Sigmoid colon (tissue), 7 donors: ENCODE data around the gene NR1H2. TPM values are rescaled to one million over a fixed set of nuclear protein-coding genes. Genes with fewer than 3 reads are reported as not detected.
"Not testable (repeated sequence)": the region's sequence is repeated elsewhere in the genome, so short reads cannot be mapped to it uniquely, and the experiment has no call there.

Experiments used
- DNase-seq: peaks from one replicate; pipeline ENCODE4 v3.0.0-alpha.2; 2019
- H3K27ac ChIP-seq, 4 donors: fragments of 200-600 bp; sonication (generic); one replicate each; pipeline ENCODE4 v1.5.1; 2016 to 2019; ENCODE audit warnings: mild to moderate bottlenecking in 1 of 4
- H3K27me3 ChIP-seq, 3 donors: fragments of 200-600 bp; sonication (generic); one replicate each; pipeline ENCODE4 v1.5.1; 2019; ENCODE audit warnings: mild to moderate bottlenecking in 1 of 3
- H3K36me3 ChIP-seq, 4 donors: fragments of 200-600 bp; sonication (generic); one replicate each; pipeline ENCODE4 v1.5.1; 2016 to 2019
- H3K4me1 ChIP-seq, 4 donors: fragments of 200-600 bp; sonication (generic); one replicate each; pipeline ENCODE4 v1.5.1; 2017 to 2019
- H3K4me3 ChIP-seq, 4 donors: fragments of 200-600 bp; sonication (generic); one replicate each; pipeline ENCODE4 v1.5.1; 2017 to 2019; ENCODE audit warnings: mild to moderate bottlenecking in 2 of 4, moderate library complexity in 1 of 4
- H3K9me3 ChIP-seq, 4 donors: fragments of 200-600 bp in 3 of 4; sonication (generic) in 3 of 4; one replicate each; pipeline versions ENCODE4 v1.5.1 to v1.6.1; 2013 to 2019
- EP300 ChIP-seq, 4 donors: sonication (generic); formaldehyde crosslinking; IDR thresholded peaks; one replicate each; pipeline ENCODE4 v1.6.1; 2017; ENCODE audit warnings: antibody characterized with exemption in 4 of 4
- POLR2A ChIP-seq, 2 donors: fragments of 450-650 bp; IDR thresholded peaks; one replicate each; pipeline ENCODE4 v1.6.1; 2016; ENCODE audit warnings: antibody characterized with exemption in 2 of 2, mild to moderate bottlenecking in 2 of 2, moderate library complexity in 2 of 2
- POLR2AphosphoS5 ChIP-seq, 4 donors: sonication (generic); formaldehyde crosslinking; IDR thresholded peaks; one replicate each; pipeline ENCODE4 v1.6.1; 2017; ENCODE audit warnings: antibody characterized with exemption in 4 of 4
- WGBS, 2 donors: extraction: QIAGEN DNeasy Blood & Tissue Kit; methylation state at CpG; one replicate each; pipeline ENCODE4 v1.1.7; 2013; 5-methylcytosine and 5-hydroxymethylcytosine counted together
- intact Hi-C: fragments of 100-400 bp; cut with DNase I; formaldehyde crosslinking; loops from one replicate; pipeline ENCODE4 v1.15.1; 2023
- polyA plus RNA-seq, 3 donors: library from polyadenylated mRNA; stranded (reverse); fragments of 200-250 nt; gene quantifications; one replicate each; pipeline ENCODE4 v1.2.3, GENCODE V29; 2013
- total RNA-seq, 4 donors: library from RNA; depleted of rRNA; stranded (reverse); fragments of >200 nt; gene quantifications; one replicate each; pipeline ENCODE4 v1.1.0, GENCODE V29; 2016
- TF ChIP-seq, protein P1 (sequence below), 4 experiments: fragments of 450-650 bp in 3 of 4; fragments of 200-600 bp in 1 of 4; IDR thresholded peaks; one replicate each; pipeline ENCODE4 v1.5.1; 2016 to 2019; ENCODE audit warnings: antibody characterized with exemption in 4 of 4, mild to moderate bottlenecking in 3 of 4, moderate library complexity in 2 of 4
- donor health status: healthy with polysubstance abuse.
- donor health status: Bipolar disorder and iron deficiency.
- donor health status: healthy.

The NR1H2 gene
- total and polyA plus RNA-seq, 7 donors: 58.9 to 143 (median 92.5) TPM

DNA sequence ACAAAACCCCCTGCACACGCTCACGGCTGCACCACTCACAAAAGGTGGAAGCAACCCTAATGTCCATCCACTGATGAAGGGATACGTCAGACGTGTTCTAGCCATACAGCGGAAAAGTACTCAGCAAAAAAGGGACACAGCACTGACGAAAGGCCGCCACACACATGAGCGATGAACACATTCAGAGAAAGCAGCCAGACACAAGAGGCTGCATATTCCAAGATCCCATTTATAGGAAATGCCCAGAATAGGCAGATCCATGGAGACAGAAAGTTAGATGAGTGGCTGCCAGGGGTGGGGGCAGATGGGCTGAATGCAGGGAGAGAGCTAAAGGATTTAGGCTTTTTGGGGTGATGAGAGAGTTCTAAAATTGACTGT is 11.6 kb downstream of the NR1H2 start:
- TF ChIP-seq POLR2AphosphoS5 (IDR thresholded peaks at IDR 0.05) (no peak), POLR2A (IDR thresholded peaks at IDR 0.05) (no peak), EP300 (IDR thresholded peaks at IDR 0.05) (no peak)
- TF ChIP-seq, protein P1, sequence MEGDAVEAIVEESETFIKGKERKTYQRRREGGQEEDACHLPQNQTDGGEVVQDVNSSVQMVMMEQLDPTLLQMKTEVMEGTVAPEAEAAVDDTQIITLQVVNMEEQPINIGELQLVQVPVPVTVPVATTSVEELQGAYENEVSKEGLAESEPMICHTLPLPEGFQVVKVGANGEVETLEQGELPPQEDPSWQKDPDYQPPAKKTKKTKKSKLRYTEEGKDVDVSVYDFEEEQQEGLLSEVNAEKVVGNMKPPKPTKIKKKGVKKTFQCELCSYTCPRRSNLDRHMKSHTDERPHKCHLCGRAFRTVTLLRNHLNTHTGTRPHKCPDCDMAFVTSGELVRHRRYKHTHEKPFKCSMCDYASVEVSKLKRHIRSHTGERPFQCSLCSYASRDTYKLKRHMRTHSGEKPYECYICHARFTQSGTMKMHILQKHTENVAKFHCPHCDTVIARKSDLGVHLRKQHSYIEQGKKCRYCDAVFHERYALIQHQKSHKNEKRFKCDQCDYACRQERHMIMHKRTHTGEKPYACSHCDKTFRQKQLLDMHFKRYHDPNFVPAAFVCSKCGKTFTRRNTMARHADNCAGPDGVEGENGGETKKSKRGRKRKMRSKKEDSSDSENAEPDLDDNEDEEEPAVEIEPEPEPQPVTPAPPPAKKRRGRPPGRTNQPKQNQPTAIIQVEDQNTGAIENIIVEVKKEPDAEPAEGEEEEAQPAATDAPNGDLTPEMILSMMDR (IDR thresholded peaks at IDR 0.05): no peak
- H3K4me3 ChIP-seq: no peak overlapping the region
- peaks cover 0 to 7% (median 3%) of the 10 kb centered on the region in 4 donors for H3K36me3 ChIP-seq
- peaks cover 0 to 21% (median 16%) of the 10 kb centered on the region in 4 donors for H3K4me1 ChIP-seq
- WGBS, 2 donors: 94 to 95% methylated on average over 8 of the region's 8 CpGs
- H3K27ac ChIP-seq: no peak overlapping the region
- H3K27me3 ChIP-seq: no peaks in the 10 kb centered on the region
- H3K9me3 ChIP-seq: no peaks in the 10 kb centered on the region
- intact Hi-C loops: loop anchor here (10.0 kb wide), 1 partner anchor 1317 kb away; no protein-coding TSS in a partner anchor
- DNase-seq: no peak

DNA sequence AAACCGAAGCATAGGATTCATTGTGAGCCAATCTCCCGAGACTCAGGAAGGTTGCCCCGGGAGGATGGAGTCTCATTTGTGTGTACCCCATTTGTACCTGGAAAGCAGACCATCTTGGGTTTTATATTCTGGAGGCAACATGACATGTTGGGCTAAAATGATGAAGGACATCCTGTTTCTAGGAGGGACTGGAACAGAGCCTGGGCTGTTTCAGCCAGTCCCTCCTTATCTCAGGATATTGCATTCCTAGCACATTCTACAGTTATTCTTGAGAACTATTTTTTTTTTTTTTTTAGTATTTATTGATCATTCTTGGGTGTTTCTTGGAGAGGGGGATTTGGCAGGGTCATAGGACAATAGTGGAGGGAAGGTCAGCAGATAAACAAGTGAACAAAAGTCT is 14.0 kb downstream of the NR1H2 start:
- H3K27ac ChIP-seq, H3K9me3 ChIP-seq, H3K4me1 ChIP-seq, H3K36me3 ChIP-seq, DNase-seq, intact Hi-C loops, H3K4me3 ChIP-seq, H3K27me3 ChIP-seq: not testable (repeated sequence)
- WGBS, 2 donors: 95 to 97% methylated on average over 3 of the region's 3 CpGs

DNA sequence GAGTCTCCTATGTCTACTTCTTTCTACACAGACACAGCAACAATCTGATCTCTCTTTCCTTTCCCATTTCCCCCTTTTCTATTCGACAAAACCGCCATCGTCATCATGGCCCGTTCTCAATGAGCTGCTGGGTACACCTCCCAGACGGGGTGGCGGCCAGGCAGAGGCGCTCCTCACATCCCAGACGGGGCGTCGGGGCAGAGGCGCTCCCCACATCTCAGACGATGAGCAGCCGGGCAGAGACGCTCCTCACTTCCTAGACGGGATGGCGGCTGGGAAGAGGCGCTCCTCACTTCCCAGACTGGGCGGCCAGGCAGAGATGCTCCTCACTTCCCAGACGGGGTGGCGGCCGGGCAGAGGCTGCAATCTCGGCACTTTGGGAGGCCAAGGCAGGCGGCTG is 14.7 kb downstream of the NR1H2 start:
- DNase-seq, H3K27ac ChIP-seq, H3K27me3 ChIP-seq, H3K9me3 ChIP-seq, H3K4me1 ChIP-seq, intact Hi-C loops, H3K36me3 ChIP-seq, H3K4me3 ChIP-seq: not testable (repeated sequence)
- WGBS, 2 donors: 96 to 97% methylated on average over 22 of the region's 23 CpGs

DNA sequence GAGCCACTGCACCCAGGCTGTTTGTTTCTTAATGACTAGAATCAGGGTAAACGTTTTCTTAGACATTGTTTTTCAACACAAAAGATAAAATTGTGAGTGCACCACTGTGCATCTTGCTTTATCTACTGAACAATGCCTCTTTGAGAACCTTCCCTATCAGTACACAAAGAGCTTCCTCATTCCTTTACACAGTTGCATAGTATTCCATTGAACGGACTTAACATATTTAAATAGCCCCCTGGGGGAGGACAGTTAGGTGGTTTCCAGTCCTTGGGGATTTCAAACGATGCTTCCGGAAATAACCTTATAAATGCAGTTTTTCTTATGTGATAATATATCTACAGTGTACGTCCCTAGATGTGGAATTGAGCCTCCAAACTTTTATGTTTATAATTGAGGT is 16.5 kb downstream of the NR1H2 start:
- Histone ChIP-seq H3K4me3 (no peak overlapping the region), H3K27ac (no peak overlapping the region), H3K27me3 (no peaks in the 10 kb centered on the region), H3K4me1 (no peaks in the 10 kb centered on the region), H3K36me3 (no peaks in the 10 kb centered on the region), H3K9me3 (no peaks in the 10 kb centered on the region)
- TF ChIP-seq, protein P1 (IDR thresholded peaks at IDR 0.05): no peak
- no peak for TF ChIP-seq POLR2AphosphoS5 (IDR thresholded peaks at IDR 0.05)
- no peak for TF ChIP-seq POLR2A (IDR thresholded peaks at IDR 0.05)
- no peak for TF ChIP-seq EP300 (IDR thresholded peaks at IDR 0.05)
- DNase-seq: no peak
- WGBS, 2 donors: 90 to 93% methylated on average over 5 of the region's 5 CpGs
- intact Hi-C loops: no loop called here

DNA sequence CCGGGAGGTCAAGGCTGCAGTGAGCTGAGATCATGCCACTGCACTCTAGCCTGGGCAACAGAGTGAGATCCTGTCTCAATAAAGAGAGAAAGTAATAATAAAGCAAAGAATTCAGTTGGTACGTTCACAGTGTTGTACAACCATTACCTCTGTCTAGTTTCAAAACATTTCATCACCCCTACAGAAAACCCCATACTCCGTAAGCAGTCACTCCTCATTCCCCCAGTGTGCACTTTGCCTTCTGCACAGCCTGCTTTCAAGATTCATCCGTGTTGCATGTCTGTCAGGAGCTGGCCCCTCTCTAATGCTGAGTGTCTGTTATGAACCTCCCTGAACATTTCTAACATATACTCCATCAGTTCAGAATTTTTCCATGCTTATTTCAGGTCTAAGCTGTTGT is 17.3 kb downstream of the NR1H2 start:
- Histone ChIP-seq H3K27me3 (no peaks in the 10 kb centered on the region), H3K36me3 (no peaks in the 10 kb centered on the region), H3K4me1 (no peaks in the 10 kb centered on the region), H3K9me3 (no peaks in the 10 kb centered on the region), H3K27ac (no peak overlapping the region), H3K4me3 (no peak overlapping the region)
- intact Hi-C loops: no loop called here
- 95% methylated on average over 4 of the region's 4 CpGs for WGBS, 2 donors
- DNase-seq: no peak
- TF ChIP-seq POLR2AphosphoS5 (IDR thresholded peaks at IDR 0.05) (no peak), EP300 (IDR thresholded peaks at IDR 0.05) (no peak), POLR2A (IDR thresholded peaks at IDR 0.05) (no peak)
- TF ChIP-seq, protein P1 (IDR thresholded peaks at IDR 0.05): no peak

DNA sequence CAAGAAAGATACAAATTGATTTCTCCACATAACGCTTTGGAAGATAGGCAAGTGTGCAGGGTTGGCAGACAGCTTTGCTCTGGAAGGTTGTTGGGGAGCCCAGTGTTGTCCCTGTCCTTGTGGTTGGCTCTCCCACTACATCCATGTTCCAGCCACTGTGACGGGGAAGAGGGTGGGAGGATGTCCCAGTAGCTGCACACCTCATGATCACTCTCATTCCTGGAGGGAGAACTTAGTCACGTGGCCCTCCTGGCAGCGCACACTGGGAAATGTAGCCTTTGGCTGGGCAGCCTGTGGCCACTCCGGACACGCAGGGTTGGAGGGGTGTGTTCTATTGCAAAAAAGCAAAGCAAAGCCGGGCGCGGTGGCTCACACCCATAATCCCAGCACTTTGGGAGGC is 17.8 kb downstream of the NR1H2 start:
- H3K4me3 ChIP-seq: no peak overlapping the region
- no peaks in the 10 kb centered on the region for H3K9me3 ChIP-seq
- no peak for DNase-seq
- intact Hi-C loops: no loop called here
- no peak overlapping the region for H3K27ac ChIP-seq
- 75 to 93% methylated on average over 9 of the region's 9 CpGs for whole genome bisulfite sequencing, 2 donors
- no peak for TF ChIP-seq POLR2A (IDR thresholded peaks at IDR 0.05)
- TF ChIP-seq, protein P1 (IDR thresholded peaks at IDR 0.05): no peak
- TF ChIP-seq EP300 (IDR thresholded peaks at IDR 0.05): no peak
- TF ChIP-seq POLR2AphosphoS5 (IDR thresholded peaks at IDR 0.05): no peak
- H3K27me3 ChIP-seq: no peaks in the 10 kb centered on the region
- no peaks in the 10 kb centered on the region for H3K36me3 ChIP-seq
- H3K4me1 ChIP-seq: no peaks in the 10 kb centered on the region
